ENCODE data around the gene ORC1. TPM values are rescaled to one million over a fixed set of nuclear protein-coding genes. Genes with fewer than 3 reads are reported as not detected.

ORC1 gene
- total RNA-seq, 4 donors from 2014 or later, result 0.26 to 4.6 (median 0.76) TPM; not detected in 1

DNA sequence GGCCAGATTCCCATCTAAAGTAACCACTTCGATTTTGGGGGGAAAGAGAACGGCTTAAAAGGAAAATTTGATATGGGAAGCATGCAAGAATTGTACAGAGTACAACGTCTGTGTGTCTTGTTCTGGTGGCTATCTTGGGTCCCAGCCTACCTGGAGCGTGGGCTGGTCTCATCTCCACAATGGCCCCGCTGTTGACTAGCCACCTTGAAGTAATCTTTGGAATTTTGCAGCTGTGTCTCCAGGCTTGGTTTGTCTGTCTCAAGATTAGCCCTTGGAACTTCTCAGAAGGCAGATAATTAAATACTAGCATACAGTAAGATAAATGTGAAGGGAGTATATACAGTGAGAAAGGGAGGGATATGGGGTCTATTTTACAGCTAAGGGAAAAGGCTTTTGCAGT lies 37.0 kb downstream of the ORC1 start:
- TF ChIP-seq, protein P1, sequence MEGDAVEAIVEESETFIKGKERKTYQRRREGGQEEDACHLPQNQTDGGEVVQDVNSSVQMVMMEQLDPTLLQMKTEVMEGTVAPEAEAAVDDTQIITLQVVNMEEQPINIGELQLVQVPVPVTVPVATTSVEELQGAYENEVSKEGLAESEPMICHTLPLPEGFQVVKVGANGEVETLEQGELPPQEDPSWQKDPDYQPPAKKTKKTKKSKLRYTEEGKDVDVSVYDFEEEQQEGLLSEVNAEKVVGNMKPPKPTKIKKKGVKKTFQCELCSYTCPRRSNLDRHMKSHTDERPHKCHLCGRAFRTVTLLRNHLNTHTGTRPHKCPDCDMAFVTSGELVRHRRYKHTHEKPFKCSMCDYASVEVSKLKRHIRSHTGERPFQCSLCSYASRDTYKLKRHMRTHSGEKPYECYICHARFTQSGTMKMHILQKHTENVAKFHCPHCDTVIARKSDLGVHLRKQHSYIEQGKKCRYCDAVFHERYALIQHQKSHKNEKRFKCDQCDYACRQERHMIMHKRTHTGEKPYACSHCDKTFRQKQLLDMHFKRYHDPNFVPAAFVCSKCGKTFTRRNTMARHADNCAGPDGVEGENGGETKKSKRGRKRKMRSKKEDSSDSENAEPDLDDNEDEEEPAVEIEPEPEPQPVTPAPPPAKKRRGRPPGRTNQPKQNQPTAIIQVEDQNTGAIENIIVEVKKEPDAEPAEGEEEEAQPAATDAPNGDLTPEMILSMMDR (IDR thresholded peaks at IDR 0.05), result no peak
- TF ChIP-seq POLR2A (IDR thresholded peaks at IDR 0.05), result no peak
- no peaks in the 10 kb centered on the region for H3K36me3 ChIP-seq
- intact Hi-C loops (cut with DNase I; ENCODE audit: low total_unique reads), result no loop called here
- H3K27ac ChIP-seq, result no peak overlapping the region
- H3K4me3 ChIP-seq, result no peak overlapping the region
- H3K4me1 ChIP-seq, result no peaks in the 10 kb centered on the region
- no peaks in the 10 kb centered on the region for H3K27me3 ChIP-seq
- H3K9me3 ChIP-seq, result no peaks in the 10 kb centered on the region
- no peak for DNase-seq

DNA sequence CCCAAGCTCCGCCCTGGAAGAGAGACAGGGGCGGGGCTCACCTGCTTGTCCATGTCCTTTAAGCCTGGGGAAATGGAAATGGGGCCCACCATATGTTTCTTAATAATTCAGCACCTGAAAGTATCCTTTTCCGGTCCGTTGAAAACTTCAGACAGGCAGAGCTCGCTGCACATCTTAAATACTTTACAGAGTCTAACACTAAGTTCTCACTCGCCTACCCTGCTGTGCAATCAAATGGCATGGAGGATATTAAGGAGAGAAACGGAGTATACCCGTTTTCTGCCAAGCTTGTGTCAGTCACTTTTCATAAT lies 37.8 kb downstream of the ORC1 start:
- no peaks in the 10 kb centered on the region for H3K36me3 ChIP-seq
- peak overlapping the region; percentile 66 to 70 for H3K4me3 ChIP-seq
- DNase-seq, result no peak
- no peaks in the 10 kb centered on the region for H3K27me3 ChIP-seq
- intact Hi-C loops (cut with DNase I; ENCODE audit: low total_unique reads), result no loop called here
- H3K9me3 ChIP-seq, result no peaks in the 10 kb centered on the region
- peak overlapping the region; percentile 79 to 82 for H3K27ac ChIP-seq
- no peak for TF ChIP-seq POLR2A (IDR thresholded peaks at IDR 0.05)
- TF ChIP-seq, protein P1 (IDR thresholded peaks at IDR 0.05), result no peak
- H3K4me1 ChIP-seq, result no peaks in the 10 kb centered on the region

DNA sequence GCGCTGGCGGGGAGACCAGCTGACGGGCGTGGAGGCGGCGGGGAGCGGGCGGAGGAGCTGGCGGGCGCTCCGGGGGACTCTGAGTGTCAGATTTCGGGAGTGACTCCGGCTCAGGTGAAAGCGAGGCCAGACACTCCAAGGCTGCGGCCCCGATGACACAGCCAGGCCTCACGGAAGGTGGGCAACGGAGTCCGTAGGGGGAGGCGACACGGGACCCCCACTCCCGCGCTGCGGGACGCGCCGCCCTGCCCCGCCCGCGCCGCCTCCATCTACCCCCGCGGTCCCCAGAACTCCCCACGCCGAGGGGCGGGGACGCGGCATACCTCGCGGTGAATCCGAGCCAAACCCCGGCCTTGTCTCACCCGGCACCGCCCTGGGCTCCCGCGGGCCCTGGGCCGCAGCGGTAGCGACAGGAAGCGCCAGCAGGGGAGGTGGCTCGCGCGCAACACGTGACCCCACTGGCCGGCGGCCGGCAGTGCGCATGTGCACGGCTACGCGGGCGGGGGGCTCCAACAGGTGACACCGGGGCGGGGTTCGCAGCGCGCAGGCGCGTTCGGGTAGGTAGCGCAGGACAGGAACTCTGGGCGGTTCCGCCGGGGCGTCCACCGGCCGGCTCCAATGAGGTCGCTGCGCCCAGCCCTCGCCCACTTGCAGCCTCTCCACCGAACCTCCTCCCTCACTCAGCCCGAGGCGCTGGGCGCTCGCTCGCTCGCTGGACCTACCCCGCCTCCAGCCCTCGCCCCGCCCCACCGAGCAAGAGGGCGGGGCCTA lies 38.3 kb downstream of the ORC1 start, which contains the start of gene CC2D1B:
TSS of gene CC2D1B (minus strand) at position 460 of the 771 bp plus-strand sequence. CDS start 1,585 bp downstream, outside the sequence.
- H3K4me1 ChIP-seq, result no peaks in the 10 kb centered on the region
- peak within 1 kb of the TSS; percentile 79 to 82 for H3K27ac ChIP-seq
- intact Hi-C loops (cut with DNase I; ENCODE audit: low total_unique reads), result no loop called here
- H3K27me3 ChIP-seq, result no peaks in the 10 kb centered on the region
- peak; percentile 97 for DNase-seq
- H3K9me3 ChIP-seq, result no peaks in the 10 kb centered on the region
- H3K4me3 ChIP-seq, result peak within 1 kb of the TSS; percentile 66 to 70
- no peaks in the 10 kb centered on the region for H3K36me3 ChIP-seq
- TF ChIP-seq, protein P1 (IDR thresholded peaks at IDR 0.05), result peak in 3 of 4 experiments; percentile 19 to 65 (median 44)
- TF ChIP-seq POLR2A (IDR thresholded peaks at IDR 0.05), result peak; percentile 41 to 94

DNA sequence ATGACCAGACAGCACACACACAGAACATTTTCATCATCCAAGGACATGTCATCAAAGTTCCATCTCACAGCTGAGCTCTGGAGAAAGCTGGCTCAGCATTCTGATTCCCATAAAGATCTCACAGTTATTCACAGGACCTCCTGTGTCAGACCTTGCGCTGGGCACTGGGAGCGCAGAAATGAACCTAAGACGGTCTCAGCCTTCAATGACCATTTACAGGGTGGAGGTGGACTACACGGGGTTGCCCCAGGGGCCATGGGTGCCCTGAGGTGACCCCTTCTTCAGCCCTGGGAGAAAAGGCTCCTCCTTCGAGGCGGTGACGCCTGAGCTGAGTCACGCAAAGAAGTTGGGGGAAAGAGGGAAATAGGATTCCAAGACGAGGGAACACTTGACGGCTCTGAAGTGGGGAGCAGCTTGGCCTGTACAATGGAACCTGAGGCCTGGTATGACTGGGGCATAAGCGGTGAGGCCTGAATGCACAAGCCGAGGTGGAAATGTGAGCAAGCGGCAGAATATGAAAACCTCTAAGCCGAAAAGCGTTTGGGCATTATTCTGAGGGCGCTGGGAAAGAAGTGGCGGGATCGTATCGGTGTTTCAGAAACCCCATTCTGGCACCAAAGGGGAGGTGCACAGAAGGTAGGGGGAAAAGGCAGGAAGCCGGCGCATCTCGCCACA lies 39.0 kb downstream of the ORC1 start:
- H3K27me3 ChIP-seq, result no peaks in the 10 kb centered on the region
- no peaks in the 10 kb centered on the region for H3K4me1 ChIP-seq
- H3K9me3 ChIP-seq, result no peaks in the 10 kb centered on the region
- H3K27ac ChIP-seq, result peak overlapping the region; percentile 79 to 82
- no peak for TF ChIP-seq POLR2A (IDR thresholded peaks at IDR 0.05)
- TF ChIP-seq, protein P1 (IDR thresholded peaks at IDR 0.05), result no peak
- H3K36me3 ChIP-seq, result no peaks in the 10 kb centered on the region
- DNase-seq, result peak; percentile 51 to 58
- peak overlapping the region; percentile 66 to 70 for H3K4me3 ChIP-seq
- intact Hi-C loops (cut with DNase I; ENCODE audit: low total_unique reads), result no loop called here

DNA sequence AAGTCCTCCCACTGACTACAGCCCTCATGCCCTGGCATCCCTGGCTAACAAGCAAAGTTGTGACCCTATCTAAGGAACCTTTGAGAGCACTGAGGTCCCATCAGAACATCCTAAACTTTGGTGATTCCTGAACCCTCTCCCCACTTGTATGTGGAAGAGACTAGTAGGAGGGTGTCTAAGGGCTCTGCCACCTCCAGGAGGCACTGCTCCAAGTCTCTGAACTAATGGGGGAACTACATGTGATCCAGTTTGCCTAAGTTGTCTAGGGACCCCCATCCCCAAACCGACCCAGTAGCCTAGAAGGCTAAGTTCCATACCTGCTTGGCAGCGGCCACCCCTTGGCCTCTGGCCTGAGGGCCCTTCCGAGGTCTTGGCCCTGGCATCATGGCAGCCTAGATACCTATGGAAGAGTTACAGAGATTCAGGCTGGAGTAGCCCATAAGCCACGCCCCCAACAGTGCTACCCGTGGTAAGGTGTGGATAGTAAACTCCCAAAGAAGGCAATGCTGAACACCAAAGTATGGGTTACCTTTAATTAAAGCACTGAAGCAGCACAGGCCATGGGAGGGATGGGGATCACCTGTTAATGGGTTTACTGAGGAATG lies 39.9 kb downstream of the ORC1 start:
- H3K36me3 ChIP-seq, result no peaks in the 10 kb centered on the region
- intact Hi-C loops (cut with DNase I; ENCODE audit: low total_unique reads), result no loop called here
- TF ChIP-seq, protein P1 (IDR thresholded peaks at IDR 0.05), result no peak
- TF ChIP-seq POLR2A (IDR thresholded peaks at IDR 0.05), result no peak
- H3K4me1 ChIP-seq, result no peaks in the 10 kb centered on the region
- no peak overlapping the region for H3K4me3 ChIP-seq
- no peaks in the 10 kb centered on the region for H3K27me3 ChIP-seq
- DNase-seq, result no peak
- peak overlapping the region in 1 of 2 donors; percentile 82 for H3K27ac ChIP-seq
- H3K9me3 ChIP-seq, result no peaks in the 10 kb centered on the region
